ENCODE measurements around the gene SDR9C7.
"Not testable (repeated sequence)": the region's sequence is repeated elsewhere in the genome, so short reads cannot be mapped to it uniquely, and the experiment has no call there.

The SDR9C7 gene

GRCh38 chr12:56932146-56932545 is 2.1 kb downstream of the SDR9C7 start:
- Histone ChIP-seq H3K4me3 (ENCODE audit: low read depth, low read length) (no peak overlapping the region), H3K4me1 (ENCODE audit: control insufficient read depth, insufficient read depth, low read length) (peaks cover 22% of the 10 kb centered on the region), H3K27ac (ENCODE audit: low read depth, low read length) (no peak overlapping the region)

GRCh38 chr12:56931474-56931978 is 2.7 kb downstream of the SDR9C7 start:
- no peak overlapping the region for H3K9ac ChIP-seq (ENCODE audit: low read length)

More at GRCh38 chr12:56932146-56932545, 2.1 kb downstream of the SDR9C7 start:
- Histone ChIP-seq H3K9ac (ENCODE audit: low read length) (no peak overlapping the region), H3K27me3 (ENCODE audit: control insufficient read depth, insufficient read depth, low read length) (peaks cover 3% of the 10 kb centered on the region; the same call in 1 of the 2 replicates), H3K9me3 (ENCODE audit: control insufficient read depth, insufficient read depth, low read depth, low read length) (no peaks in the 10 kb centered on the region), H3K36me3 (ENCODE audit: control insufficient read depth, insufficient read depth, low read length) (no peaks in the 10 kb centered on the region)

GRCh38 chr12:56930241-56930640 is 4.0 kb downstream of the SDR9C7 start:
- no peak overlapping the region for H3K4me3 ChIP-seq (ENCODE audit: low read depth, low read length)
- H3K4me1 ChIP-seq (ENCODE audit: control insufficient read depth, insufficient read depth, low read length), result peaks cover 22% of the 10 kb centered on the region
- no peaks in the 10 kb centered on the region for H3K9me3 ChIP-seq (ENCODE audit: control insufficient read depth, insufficient read depth, low read depth, low read length)
- no peaks in the 10 kb centered on the region for H3K36me3 ChIP-seq (ENCODE audit: control insufficient read depth, insufficient read depth, low read length)
- no peaks in the 10 kb centered on the region for H3K27me3 ChIP-seq (ENCODE audit: control insufficient read depth, insufficient read depth, low read length)
- H3K9ac ChIP-seq (ENCODE audit: low read length), result no peak overlapping the region
- no peak overlapping the region for H3K27ac ChIP-seq (ENCODE audit: low read depth, low read length)

More at GRCh38 chr12:56931474-56931978, 2.7 kb downstream of the SDR9C7 start:
- H3K27me3 ChIP-seq (ENCODE audit: control insufficient read depth, insufficient read depth, low read length), result no peaks in the 10 kb centered on the region; the same call in 1 of the 2 replicates
- no peak overlapping the region for H3K27ac ChIP-seq (ENCODE audit: low read depth, low read length)
- H3K4me3 ChIP-seq (ENCODE audit: low read depth, low read length), result 0 out of 2 replicates have a peak overlapping the region, but pooled peaks have one; percentile 2
- H3K9me3 ChIP-seq (ENCODE audit: control insufficient read depth, insufficient read depth, low read depth, low read length), result no peaks in the 10 kb centered on the region
- H3K36me3 ChIP-seq (ENCODE audit: control insufficient read depth, insufficient read depth, low read length), result no peaks in the 10 kb centered on the region
- peaks cover 22% of the 10 kb centered on the region for H3K4me1 ChIP-seq (ENCODE audit: control insufficient read depth, insufficient read depth, low read length)

GRCh38 chr12:56929780-56930179 is 4.4 kb downstream of the SDR9C7 start:
- Histone ChIP-seq H3K27me3 (ENCODE audit: control insufficient read depth, insufficient read depth, low read length) (no peaks in the 10 kb centered on the region), H3K36me3 (ENCODE audit: control insufficient read depth, insufficient read depth, low read length) (no peaks in the 10 kb centered on the region), H3K27ac (ENCODE audit: low read depth, low read length) (no peak overlapping the region), H3K9me3 (ENCODE audit: control insufficient read depth, insufficient read depth, low read depth, low read length) (no peaks in the 10 kb centered on the region), H3K4me3 (ENCODE audit: low read depth, low read length) (no peak overlapping the region), H3K4me1 (ENCODE audit: control insufficient read depth, insufficient read depth, low read length) (peaks cover 22% of the 10 kb centered on the region), H3K9ac (ENCODE audit: low read length) (no peak overlapping the region)

GRCh38 chr12:56928262-56928661 is 5.9 kb downstream of the SDR9C7 start:
- H3K4me1 ChIP-seq (ENCODE audit: control insufficient read depth, insufficient read depth, low read length), result peaks cover 22% of the 10 kb centered on the region
- no peak overlapping the region for H3K4me3 ChIP-seq (ENCODE audit: low read depth, low read length)
- no peaks in the 10 kb centered on the region for H3K9me3 ChIP-seq (ENCODE audit: control insufficient read depth, insufficient read depth, low read depth, low read length)
- no peak overlapping the region for H3K9ac ChIP-seq (ENCODE audit: low read length)
- no peaks in the 10 kb centered on the region for H3K36me3 ChIP-seq (ENCODE audit: control insufficient read depth, insufficient read depth, low read length)
- H3K27me3 ChIP-seq (ENCODE audit: control insufficient read depth, insufficient read depth, low read length), result no peaks in the 10 kb centered on the region
- H3K27ac ChIP-seq (ENCODE audit: low read depth, low read length), result no peak overlapping the region

- Histone ChIP-seq H3K27me3 (ENCODE audit: control insufficient read depth, insufficient read depth, low read length) (no peaks in the 10 kb centered on the region), H3K9me3 (ENCODE audit: control insufficient read depth, insufficient read depth, low read depth, low read length) (no peaks in the 10 kb centered on the region), H3K4me3 (ENCODE audit: low read depth, low read length) (no peak overlapping the region), H3K4me1 (ENCODE audit: control insufficient read depth, insufficient read depth, low read length) (peaks cover 18% of the 10 kb centered on the region), H3K9ac (ENCODE audit: low read length) (no peak overlapping the region), H3K36me3 (ENCODE audit: control insufficient read depth, insufficient read depth, low read length) (no peaks in the 10 kb centered on the region), H3K27ac (ENCODE audit: low read depth, low read length) (no peak overlapping the region)
Measured at GRCh38 chr12:56927281-56927680, 6.9 kb downstream of the SDR9C7 start.

DNA sequence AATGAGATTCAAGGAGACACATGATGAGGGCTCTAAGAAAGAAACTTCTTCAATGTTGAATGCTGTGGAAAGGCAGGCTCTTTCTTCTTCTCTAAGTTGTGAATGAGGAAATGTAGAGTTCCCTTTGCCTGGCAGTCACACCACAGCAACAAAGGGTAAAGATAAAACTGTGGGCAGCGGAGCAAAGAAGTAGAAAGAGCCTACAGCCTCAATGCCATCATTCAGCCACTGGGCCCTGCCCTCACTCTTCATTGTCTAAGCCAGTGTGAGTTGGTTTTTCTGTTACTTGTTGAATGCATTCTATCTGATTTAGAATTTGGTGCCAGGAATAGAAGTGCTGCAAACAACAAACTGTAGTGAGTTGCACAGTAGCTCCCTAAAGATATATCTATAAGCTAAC is 12.2 kb downstream of the SDR9C7 start:
- H3K36me3 ChIP-seq (ENCODE audit: control insufficient read depth, insufficient read depth, low read length), result no peaks in the 10 kb centered on the region
- H3K4me1 ChIP-seq (ENCODE audit: control insufficient read depth, insufficient read depth, low read length), result no peaks in the 10 kb centered on the region
- no peaks in the 10 kb centered on the region for H3K27me3 ChIP-seq (ENCODE audit: control insufficient read depth, insufficient read depth, low read length)
- no peak overlapping the region for H3K4me3 ChIP-seq (ENCODE audit: low read depth, low read length)
- no peak overlapping the region for H3K27ac ChIP-seq (ENCODE audit: low read depth, low read length)
- no peak overlapping the region for H3K9ac ChIP-seq (ENCODE audit: low read length)
- H3K9me3 ChIP-seq (ENCODE audit: control insufficient read depth, insufficient read depth, low read depth, low read length), result 0 out of 2 replicates have a peak, but pooled peaks cover 3% of the 10 kb centered on the region

GRCh38 chr12:56921346-56921745 is 12.9 kb downstream of the SDR9C7 start:
- H3K27me3 ChIP-seq (ENCODE audit: control insufficient read depth, insufficient read depth, low read length), result no peaks in the 10 kb centered on the region
- H3K4me3 ChIP-seq (ENCODE audit: low read depth, low read length), result no peak overlapping the region

DNA sequence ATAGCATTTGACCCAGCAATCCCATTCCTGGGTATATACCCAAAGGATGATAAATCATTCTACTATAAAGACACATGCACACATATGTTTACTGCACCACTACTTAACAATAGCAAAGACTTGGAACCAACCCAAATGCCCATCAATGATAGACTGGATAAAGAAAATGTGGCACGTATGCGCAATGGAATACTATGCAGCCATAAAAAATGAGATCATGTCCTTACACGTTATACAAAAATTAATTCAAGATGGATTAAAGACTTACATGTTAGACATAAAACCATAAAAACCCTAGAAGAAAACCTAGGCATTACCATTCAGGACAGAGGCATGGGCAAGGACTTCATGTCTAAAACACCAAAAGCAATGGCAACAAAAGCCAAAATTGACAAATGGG is 16.1 kb downstream of the SDR9C7 start:
- not testable (repeated sequence) for H3K9ac ChIP-seq (ENCODE audit: low read length); H3K9me3 ChIP-seq (ENCODE audit: control insufficient read depth, insufficient read depth, low read depth, low read length); H3K27me3 ChIP-seq (ENCODE audit: control insufficient read depth, insufficient read depth, low read length); H3K4me3 ChIP-seq (ENCODE audit: low read depth, low read length); H3K4me1 ChIP-seq (ENCODE audit: control insufficient read depth, insufficient read depth, low read length); H3K36me3 ChIP-seq (ENCODE audit: control insufficient read depth, insufficient read depth, low read length); H3K27ac ChIP-seq (ENCODE audit: low read depth, low read length)

More at GRCh38 chr12:56921346-56921745, 12.9 kb downstream of the SDR9C7 start:
- Histone ChIP-seq H3K27ac (ENCODE audit: low read depth, low read length) (no peak overlapping the region), H3K36me3 (ENCODE audit: control insufficient read depth, insufficient read depth, low read length) (no peaks in the 10 kb centered on the region), H3K9ac (ENCODE audit: low read length) (no peak overlapping the region), H3K9me3 (ENCODE audit: control insufficient read depth, insufficient read depth, low read depth, low read length) (0 out of 2 replicates have a peak, but pooled peaks cover 3% of the 10 kb centered on the region), H3K4me1 (ENCODE audit: control insufficient read depth, insufficient read depth, low read length) (no peaks in the 10 kb centered on the region)

DNA sequence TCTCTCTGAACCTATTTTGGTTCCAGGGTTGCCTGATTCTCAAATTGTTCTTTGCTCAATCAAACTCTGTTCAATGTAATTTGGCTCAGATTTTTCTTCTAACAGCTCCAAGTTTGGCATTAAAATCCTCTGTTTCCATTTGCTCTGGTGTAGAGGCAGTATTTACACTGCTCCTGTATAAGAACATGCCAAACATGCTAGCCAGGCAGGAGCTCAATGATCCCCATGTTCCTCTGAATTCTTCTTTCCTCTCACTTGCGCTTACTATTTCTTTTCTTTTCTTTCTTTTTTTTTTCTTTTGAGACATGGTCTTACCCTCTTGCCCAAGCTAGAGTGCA is 17.2 kb downstream of the SDR9C7 start:
- Histone ChIP-seq H3K27ac (ENCODE audit: low read depth, low read length) (no peak overlapping the region), H3K27me3 (ENCODE audit: control insufficient read depth, insufficient read depth, low read length) (no peaks in the 10 kb centered on the region), H3K4me3 (ENCODE audit: low read depth, low read length) (no peak overlapping the region), H3K9ac (ENCODE audit: low read length) (no peak overlapping the region), H3K36me3 (ENCODE audit: control insufficient read depth, insufficient read depth, low read length) (no peaks in the 10 kb centered on the region), H3K9me3 (ENCODE audit: control insufficient read depth, insufficient read depth, low read depth, low read length) (0 out of 2 replicates have a peak, but pooled peaks cover 3% of the 10 kb centered on the region), H3K4me1 (ENCODE audit: control insufficient read depth, insufficient read depth, low read length) (no peaks in the 10 kb centered on the region)

DNA sequence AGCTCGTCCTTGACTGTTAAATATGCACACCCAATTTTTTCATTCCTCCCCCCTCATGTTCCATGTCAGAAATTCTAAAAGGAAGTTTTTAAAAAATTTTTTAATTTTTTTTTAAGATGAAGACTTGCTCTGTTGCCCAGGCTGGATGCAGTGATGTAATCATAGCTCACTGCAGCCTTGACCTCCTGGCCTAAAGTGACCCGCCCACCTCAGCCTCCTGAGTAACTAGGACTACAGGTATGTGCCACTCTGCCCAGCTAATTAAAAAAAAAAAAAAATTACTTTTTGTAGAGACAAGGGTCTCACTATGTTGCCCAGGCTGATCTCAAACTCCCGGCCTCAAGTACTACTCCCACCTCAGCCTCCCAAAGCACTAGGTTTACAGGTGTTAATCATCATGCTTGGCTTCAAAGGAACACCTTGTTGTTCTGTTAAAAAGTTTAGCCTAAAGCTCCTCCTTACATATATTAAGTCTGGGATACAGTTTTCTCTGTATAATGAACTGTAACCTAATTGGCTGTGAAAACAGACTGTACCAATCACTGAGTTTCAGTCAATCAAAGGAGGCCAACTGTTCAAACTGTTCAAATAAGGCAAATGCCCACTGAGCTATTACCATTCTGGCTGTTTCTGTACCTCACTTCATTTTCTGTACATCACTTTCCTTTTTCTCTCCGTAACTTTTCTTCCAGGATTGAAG is 17.8 kb downstream of the SDR9C7 start:
- H3K36me3 ChIP-seq (ENCODE audit: control insufficient read depth, insufficient read depth, low read length), result no peaks in the 10 kb centered on the region
- H3K27ac ChIP-seq (ENCODE audit: low read depth, low read length), result no peak overlapping the region
- no peaks in the 10 kb centered on the region for H3K27me3 ChIP-seq (ENCODE audit: control insufficient read depth, insufficient read depth, low read length)
- H3K4me1 ChIP-seq (ENCODE audit: control insufficient read depth, insufficient read depth, low read length), result no peaks in the 10 kb centered on the region
- no peak overlapping the region for H3K9ac ChIP-seq (ENCODE audit: low read length)
- H3K4me3 ChIP-seq (ENCODE audit: low read depth, low read length), result no peak overlapping the region
- 0 out of 2 replicates have a peak, but pooled peaks cover 5% of the 10 kb centered on the region for H3K9me3 ChIP-seq (ENCODE audit: control insufficient read depth, insufficient read depth, low read depth, low read length)
